ENCODE results near the gene PPP2R5E. TPM values are rescaled to one million over a fixed set of nuclear protein-coding genes. Genes with fewer than 3 reads are reported as not detected.

Gene PPP2R5E
- total RNA-seq, 3 donors from 2014 or later, result 23.0 to 29.9 (median 23.6) TPM

- Histone ChIP-seq H3K4me3 (no peak overlapping the region), H3K27ac (no peak overlapping the region), H3K36me3 (no peaks in the 10 kb centered on the region), H3K27me3 (no peaks in the 10 kb centered on the region), H3K9me3 (no peaks in the 10 kb centered on the region), H3K4me1 (peaks cover 0 to 4% of the 10 kb centered on the region in 2 donors)
- no peak for DNase-seq (ENCODE audit: low spot score in 2 of 2)
- TF ChIP-seq POLR2A (IDR thresholded peaks at IDR 0.05) (no peak), CTCF (IDR thresholded peaks at IDR 0.05) (no peak)
- intact Hi-C loops (cut with DNase I; ENCODE audit: low total_unique reads), result no loop called here
These were observed 111.7 kb downstream of the PPP2R5E start for GRCh38 chr14:63431466-63431865.

GRCh38 chr14:63428486-63428885 is 114.7 kb downstream of the PPP2R5E start:
- Histone ChIP-seq H3K27ac (no peak overlapping the region), H3K36me3 (no peaks in the 10 kb centered on the region), H3K4me3 (no peak overlapping the region), H3K27me3 (no peaks in the 10 kb centered on the region), H3K4me1 (no peaks in the 10 kb centered on the region), H3K9me3 (no peaks in the 10 kb centered on the region)
- TF ChIP-seq CTCF (IDR thresholded peaks at IDR 0.05), result no peak
- no peak for TF ChIP-seq POLR2A (IDR thresholded peaks at IDR 0.05)
- no peak for TF ChIP-seq POLR2AphosphoS5 (IDR thresholded peaks at IDR 0.05)
- DNase-seq (ENCODE audit: low spot score in 2 of 2), result no peak
- intact Hi-C loops (cut with DNase I; ENCODE audit: low total_unique reads), result no loop called here

GRCh38 chr14:63426838-63427352 is 116.3 kb downstream of the PPP2R5E start:
- H3K4me1 ChIP-seq, result no peaks in the 10 kb centered on the region
- no peaks in the 10 kb centered on the region for H3K36me3 ChIP-seq
- no peak for TF ChIP-seq CTCF (IDR thresholded peaks at IDR 0.05)
- TF ChIP-seq POLR2A (IDR thresholded peaks at IDR 0.05), result no peak
- TF ChIP-seq POLR2AphosphoS5 (IDR thresholded peaks at IDR 0.05), result no peak
- no peaks in the 10 kb centered on the region for H3K27me3 ChIP-seq
- intact Hi-C loops (cut with DNase I; ENCODE audit: low total_unique reads), result no loop called here
- no peak overlapping the region for H3K27ac ChIP-seq
- no peak for DNase-seq (ENCODE audit: low spot score in 2 of 2)
- no peak overlapping the region for H3K4me3 ChIP-seq
- no peaks in the 10 kb centered on the region for H3K9me3 ChIP-seq

- no peak for DNase-seq (ENCODE audit: low spot score in 2 of 2)
- H3K27ac ChIP-seq, result no peak overlapping the region
- H3K36me3 ChIP-seq, result no peaks in the 10 kb centered on the region
- intact Hi-C loops (cut with DNase I; ENCODE audit: low total_unique reads), result no loop called here
- H3K27me3 ChIP-seq, result no peaks in the 10 kb centered on the region
- H3K9me3 ChIP-seq, result no peaks in the 10 kb centered on the region
- H3K4me3 ChIP-seq, result no peak overlapping the region
- no peaks in the 10 kb centered on the region for H3K4me1 ChIP-seq
- TF ChIP-seq POLR2AphosphoS5 (IDR thresholded peaks at IDR 0.05) (no peak), CTCF (IDR thresholded peaks at IDR 0.05) (no peak), POLR2A (IDR thresholded peaks at IDR 0.05) (no peak)
These were observed 119.3 kb downstream of the PPP2R5E start for GRCh38 chr14:63423889-63424288.

- no peak for TF ChIP-seq POLR2AphosphoS5 (IDR thresholded peaks at IDR 0.05)
- no peak for TF ChIP-seq POLR2A (IDR thresholded peaks at IDR 0.05)
- no peak for TF ChIP-seq CTCF (IDR thresholded peaks at IDR 0.05)
- no peaks in the 10 kb centered on the region for H3K9me3 ChIP-seq
- intact Hi-C loops (cut with DNase I; ENCODE audit: low total_unique reads), result no loop called here
These were observed 119.8 kb downstream of the PPP2R5E start for GRCh38 chr14:63423381-63423780.

More at GRCh38 chr14:63423381-63423780, 119.8 kb downstream of the PPP2R5E start:
- no peak overlapping the region for H3K4me3 ChIP-seq
- no peak overlapping the region for H3K27ac ChIP-seq
- H3K27me3 ChIP-seq, result no peaks in the 10 kb centered on the region
- no peak for DNase-seq (ENCODE audit: low spot score in 2 of 2)
- no peaks in the 10 kb centered on the region for H3K4me1 ChIP-seq
- H3K36me3 ChIP-seq, result no peaks in the 10 kb centered on the region

Measured in breast epithelium (tissue), 4 donors.